DMS79 treated with DMSO at 0.1 percent for 48 hours (cell line): Measurements from ENCODE around the gene ARHGEF7.

Experiments used
- DNase-seq: peaks from one replicate; lab custom pipeline; 2025; lab: John Stamatoyannopoulos, UW

ARHGEF7 gene

DNA sequence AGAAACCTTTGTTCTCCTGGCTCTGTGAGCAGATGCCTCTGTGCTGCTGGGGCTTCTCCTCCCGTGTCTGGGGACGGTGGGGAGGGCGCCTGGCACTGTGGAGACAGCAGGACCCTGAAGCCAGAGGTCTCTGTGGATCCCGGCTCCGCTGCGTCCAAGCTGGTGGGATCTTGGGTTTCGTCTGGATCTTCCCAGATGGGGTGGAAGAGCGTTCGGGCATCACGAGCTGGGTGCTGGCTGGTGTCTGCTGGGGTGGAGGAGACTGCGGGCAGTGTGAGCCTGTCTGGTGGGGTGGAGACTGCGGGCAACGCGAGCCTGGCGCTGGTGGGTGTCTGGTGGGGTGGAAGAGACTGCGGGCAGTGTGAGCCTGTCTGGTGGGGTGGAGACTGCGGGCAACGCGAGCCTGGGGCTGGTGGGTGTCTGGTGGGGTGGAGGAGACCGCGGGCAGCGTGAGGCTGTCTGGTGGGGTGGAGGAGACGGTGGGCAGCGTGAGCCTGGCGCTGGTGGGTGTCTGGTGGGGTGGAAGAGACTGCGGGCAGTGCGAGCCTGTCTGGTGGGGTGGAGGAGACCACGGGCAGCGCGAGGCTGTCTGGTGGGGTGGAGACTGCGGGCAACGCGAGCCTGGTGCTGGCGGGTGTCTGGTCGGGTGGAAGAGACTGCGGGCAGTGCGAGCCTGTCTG lies 211.0 kb downstream of the ARHGEF7 start:
- DNase-seq: no peak

DNA sequence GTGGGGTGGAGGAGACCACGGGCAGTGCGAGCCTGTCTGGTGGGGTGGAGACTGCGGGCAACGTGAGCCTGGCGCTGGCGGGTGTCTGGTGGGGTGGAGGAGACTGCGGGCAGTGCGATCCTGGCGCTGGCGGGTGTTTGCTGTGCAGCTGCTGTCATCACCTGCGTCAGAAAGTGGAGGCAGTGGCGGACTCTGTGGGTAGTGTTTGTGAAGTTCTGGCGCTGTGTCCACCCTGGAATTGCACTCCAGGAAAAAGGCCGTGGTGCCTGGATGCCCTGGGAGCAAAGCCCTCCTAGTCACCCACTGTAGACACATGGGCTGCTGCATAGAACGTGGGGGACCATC lies 211.5 kb downstream of the ARHGEF7 start:
- DNase-seq: no peak

DNA sequence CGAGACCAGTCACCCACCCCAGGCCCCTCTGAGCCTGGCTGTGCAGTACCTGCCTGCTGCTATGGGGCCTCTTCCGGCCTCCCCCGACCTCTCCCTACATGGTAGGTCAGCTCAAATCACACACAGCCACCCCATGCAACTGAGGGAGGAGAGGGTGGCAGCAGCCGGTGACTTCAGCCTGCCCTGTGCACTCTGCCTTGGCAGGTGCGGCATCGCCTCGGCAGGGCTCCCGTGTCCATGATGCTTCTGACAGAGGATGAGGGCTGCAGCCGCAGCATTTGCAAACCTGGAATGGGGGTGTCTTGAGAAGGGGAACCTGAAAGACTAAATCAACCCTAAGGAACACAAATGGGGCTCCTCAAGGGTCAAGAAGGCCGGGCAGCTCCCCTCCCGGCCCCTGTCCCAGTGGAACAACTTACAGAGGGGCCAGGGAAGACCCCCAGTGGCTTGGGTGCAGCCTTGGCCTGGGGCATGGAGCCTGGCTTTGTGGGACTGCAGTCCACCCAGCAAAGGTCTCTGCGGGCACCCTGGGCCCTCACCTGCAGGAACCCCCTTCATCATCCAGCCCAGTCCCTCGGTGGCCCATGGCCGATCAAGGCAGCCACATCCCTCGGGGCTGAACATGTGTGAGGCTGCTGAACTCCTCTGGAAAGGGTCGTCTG lies 212.0 kb downstream of the ARHGEF7 start:
- no peak for DNase-seq

DNA sequence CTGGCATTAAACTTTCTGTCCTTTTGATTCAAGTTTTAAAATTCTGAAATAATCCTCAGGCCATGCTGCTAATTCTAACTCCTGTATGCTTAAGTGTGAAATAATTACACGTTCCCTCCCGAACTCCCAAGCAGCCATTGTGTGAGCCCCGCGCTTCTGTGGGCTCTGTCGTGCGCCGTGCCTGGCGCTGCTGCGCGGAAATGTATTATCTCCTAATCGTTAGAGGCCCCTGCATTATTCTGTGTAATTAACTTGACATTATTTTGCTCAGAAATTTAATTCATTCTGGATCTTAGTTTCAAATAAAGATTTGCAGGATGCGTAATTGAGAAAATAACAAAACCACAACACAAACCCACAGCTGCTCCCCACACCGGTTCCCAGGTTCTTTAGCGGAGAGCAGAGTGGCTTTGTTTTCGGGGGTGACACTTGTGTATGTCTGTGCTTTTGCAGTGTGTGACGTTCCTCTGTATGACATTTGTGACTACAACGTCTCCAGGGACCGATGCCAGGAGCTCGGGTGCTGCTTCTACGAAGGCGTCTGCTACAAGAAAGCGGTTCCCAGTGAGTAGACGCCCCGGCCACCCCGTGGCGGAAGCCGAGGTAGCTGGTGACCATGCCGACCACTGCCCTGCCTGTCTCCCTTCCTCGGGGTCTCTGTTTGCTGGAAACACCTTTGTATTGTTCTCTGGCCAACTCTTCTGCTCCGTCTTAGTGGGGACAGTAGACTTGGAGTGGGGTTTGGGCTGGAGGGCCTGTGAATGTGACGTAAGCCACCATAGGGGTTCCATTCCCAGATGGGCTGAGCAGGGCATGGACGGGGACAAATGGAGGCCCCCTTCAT lies 212.8 kb downstream of the ARHGEF7 start:
- no peak for DNase-seq

DNA sequence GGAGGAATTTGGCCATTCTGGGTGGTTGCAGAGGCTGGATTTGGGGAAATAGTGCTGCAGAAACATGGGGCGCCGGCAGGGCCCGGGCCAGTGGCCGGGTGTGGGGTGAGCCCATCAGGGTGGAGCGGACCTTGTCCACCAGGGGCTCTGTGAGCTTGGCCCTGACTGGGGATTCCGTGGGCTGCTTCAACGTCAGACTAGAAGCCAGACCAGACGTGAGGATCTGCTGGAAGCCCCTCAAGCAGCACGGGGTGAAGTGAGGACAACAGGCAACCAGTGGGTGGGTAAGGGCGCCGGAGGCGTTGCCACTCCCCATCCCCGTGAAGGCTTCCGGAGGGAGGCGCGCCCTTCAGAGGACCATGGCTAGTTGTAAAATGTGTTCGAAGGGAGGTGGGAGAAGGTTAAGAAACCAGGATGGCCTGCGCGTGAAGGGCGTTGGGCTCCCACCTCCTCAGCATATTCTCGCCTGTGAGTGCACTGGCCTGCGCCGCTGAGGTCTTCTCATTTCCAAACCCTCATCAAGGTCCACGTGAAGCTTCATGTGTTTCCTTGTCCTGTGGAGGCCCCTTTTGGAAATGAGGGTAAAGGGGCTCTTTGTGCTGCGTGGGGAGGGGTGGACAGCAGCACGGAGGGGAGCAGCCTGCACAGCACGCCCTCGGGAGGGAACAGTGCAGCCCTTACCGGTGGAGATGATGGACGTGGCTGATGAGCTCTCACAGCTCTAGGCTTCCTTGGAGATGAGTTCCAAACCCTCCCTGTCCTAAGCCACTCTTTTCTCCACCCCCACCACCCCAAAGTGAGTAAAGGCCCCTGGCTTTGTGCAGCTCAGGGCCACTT lies 213.7 kb downstream of the ARHGEF7 start:
- no peak for DNase-seq

DNA sequence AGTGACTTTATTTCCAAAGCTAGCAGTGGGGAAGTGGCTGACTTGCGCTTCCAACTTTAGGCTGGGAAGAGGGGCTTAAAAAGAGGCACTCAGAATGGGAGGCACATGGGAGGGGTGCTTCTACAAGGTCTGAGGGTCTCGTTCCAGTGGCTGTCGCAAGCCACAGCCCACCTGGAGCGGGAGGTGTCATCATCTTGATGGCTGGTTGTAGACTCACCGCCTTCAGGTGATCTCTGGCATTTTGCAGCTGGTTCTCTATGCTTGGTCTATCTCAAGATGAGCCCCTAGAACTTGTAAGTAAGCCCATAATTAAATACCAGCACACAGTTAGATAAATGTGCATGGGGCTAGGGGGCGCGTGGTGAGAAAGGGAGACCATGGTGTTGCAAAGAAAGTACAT lies 214.5 kb downstream of the ARHGEF7 start:
- no peak for DNase-seq

DNA sequence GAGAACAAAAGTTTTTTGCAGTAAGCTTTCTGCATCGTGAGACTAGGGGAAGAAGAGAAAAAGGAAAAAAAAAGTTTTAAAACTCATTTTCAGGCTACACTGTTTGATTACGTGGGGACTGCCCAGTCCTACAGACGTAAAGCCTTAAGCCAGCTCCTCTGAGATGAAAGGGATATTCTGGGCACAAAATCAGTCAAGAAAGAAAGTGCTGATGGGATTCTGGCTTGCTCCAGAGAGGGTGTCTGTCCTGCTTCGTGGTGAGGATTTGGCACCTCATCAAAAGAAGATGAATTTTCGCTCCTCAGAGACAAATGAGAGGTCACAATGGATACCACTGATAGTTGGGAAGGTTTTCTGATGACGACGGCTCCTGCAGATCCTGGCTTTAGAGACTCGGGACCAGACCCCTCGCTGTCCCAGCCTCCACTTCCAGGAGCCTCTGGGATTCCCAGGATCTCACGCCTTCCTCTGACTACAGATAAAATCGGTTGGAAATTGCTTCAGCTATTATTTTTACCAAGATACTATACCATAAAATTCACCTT lies 215.0 kb downstream of the ARHGEF7 start:
- DNase-seq: no peak

DNA sequence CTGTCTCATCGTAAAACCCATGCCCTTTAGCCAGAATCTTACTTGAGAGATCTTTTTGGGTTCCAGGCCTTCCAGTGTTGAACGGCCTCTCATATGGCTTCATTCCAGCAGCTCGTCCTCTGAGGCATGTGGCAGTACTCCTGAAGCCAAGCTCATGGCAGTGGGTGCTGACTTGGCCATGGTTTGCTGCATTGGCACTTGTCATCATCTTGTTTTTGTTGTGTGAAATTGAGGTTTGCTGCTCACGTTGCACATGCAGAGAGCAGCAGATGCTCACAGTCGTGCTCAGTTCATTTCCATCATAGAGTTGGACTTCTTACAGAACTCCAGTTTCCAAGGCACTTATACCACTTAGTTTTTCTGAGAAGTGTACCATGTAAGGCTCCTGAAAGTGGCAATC lies 220.2 kb downstream of the ARHGEF7 start:
- peak; percentile 54 for DNase-seq

DNA sequence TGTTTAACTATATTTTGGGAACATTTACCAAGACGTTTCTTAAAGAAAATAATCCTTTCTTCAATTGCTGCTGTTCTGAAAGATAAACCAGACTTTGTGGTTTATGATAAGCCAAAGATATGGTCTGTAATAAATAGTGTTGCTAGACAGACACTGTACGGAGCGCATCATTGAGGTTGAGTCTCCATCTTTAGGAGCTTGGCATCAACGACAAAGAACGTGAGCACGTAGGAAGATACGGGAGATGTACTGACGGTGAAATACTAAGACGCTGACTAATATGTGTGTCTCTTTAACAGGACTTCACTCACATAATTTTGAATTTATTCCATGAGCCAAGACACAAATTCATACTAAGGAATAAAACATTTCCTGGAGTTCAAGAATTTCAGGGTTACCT lies 221.6 kb downstream of the ARHGEF7 start:
- DNase-seq: no peak

DNA sequence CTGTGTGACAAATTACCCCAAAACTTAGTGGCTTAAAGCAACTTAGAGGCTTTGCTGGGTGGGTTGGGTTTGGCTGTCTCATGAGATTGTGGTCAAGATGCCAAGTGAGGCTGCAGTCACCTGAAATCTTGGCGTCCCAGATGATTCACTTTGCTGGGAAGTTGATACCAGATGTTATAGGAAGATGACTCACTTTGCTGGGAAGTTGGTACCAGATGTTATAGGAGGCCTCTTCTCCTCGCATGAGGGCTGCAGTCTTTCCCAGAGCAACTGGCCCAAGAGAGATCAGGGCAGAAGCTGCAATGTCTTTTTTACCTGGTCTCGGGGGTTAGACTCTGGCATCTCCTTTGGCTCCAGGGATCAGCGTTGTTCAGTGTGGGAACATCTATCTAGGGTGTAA lies 222.1 kb downstream of the ARHGEF7 start:
- DNase-seq: no peak

DNA sequence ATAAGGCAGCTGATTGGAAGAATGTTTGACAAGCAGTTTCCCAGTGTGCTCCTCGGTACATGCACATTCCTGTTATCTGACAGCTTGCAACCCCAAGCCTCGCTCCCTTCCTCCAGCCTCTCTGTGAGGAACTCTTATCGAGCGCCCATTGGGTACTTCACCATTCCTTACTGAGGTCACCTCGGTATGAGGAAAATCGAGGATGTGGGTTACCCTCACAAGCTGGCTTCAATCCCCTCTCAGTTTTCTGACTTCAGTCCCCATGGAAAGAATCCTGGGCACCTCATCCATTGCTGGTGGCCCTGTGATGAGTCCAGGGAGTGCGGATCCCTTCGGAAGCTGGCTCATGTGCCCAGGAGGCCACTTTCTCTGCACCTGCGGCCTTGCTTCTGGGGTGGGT lies 222.6 kb downstream of the ARHGEF7 start:
- no peak for DNase-seq

DNA sequence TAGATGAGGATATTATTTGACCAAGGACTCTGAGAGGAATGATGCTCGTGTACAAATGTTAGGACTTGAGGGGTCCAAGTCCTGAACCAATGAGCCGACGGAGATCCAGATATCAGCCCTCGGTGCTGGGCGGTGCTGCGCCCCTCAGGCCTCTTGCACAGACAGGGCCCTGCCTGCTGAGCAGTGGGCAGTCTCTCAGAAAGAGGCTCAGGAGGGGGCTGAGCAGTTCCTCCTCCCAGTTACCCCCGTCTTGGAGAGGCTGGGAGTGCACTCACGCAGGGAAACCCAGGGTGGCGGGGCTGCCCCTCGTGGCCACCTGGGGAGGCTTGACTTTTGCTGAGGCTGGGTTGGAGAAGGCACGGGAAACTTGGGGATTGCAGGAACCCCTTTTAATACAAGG lies 223.7 kb downstream of the ARHGEF7 start:
- DNase-seq: no peak

DNA sequence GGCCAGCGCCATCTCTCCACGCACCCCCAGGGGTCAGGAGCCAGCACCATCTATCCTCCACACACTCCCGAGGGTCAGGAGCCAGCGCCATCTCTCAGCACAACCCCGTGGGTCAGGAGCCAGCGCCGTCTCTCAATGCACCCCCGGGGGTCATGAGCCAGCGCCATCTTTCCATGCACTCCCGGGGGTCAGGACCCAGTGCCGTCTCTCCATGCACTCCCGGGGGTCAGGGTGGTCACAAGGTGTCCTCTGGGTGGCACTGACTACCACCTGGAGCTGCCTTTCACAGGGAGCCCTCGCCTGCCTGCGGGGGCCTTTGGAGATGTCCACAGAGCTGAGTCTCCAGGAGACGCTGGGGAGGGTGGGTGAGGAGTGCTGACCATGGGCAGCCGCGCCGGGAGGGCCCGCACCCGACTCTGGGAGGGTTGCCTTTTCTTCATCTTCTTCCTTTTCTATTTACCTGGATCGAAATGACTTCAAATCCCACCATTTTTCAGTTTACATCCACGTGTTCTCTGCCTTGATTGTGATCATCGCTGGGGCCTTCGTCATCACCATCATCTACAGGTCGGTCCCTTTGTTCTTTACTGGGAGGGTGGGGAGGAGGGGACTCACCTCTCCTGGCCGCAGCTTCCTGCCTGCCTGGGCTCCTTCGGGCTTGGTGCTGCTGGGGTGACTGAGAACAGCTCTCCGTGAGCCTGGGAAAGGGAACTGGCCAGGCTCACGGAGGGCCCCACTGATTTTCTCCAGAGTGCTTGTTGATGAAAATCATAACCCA lies 224.4 kb downstream of the ARHGEF7 start:
- no peak for DNase-seq

DNA sequence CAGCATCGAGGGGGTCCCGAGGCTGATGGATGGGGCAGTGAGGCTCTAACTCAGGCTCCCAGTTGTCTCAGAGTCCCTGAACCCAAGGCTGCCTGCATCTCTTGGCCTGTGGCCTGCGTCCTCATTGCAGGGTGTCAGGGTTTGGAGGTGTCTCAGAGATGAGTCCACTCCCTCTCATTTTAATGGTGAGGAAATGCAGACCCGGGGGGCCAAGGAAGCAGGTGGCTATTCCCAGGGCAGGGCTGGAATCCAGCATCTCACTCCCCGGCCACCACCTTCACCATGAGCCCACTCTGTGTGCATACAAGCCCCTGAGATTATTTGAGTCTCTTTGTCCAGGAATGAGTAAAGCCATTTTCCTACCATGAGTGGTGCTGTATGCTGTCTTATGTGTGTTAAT lies 226.8 kb downstream of the ARHGEF7 start:
- no peak for DNase-seq

DNA sequence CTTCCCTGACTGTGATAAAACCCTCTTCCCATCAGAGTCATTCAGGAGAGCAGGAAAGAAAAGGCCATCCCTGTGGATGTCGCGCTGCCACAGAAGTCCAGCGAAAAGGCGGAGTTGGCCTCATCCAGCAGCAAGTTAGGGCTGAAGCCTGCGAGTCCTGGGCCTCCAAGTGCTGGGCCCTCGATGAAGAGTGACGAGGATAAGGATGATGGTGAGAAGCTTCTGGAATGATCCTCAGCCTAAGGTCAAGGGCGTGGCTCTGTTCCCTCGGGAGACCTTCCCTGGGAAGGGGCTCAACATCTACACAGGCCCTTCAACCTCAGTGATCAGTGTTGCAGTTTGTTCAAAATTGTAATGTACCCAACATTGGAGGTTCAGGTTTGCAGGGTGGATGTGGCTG lies 227.6 kb downstream of the ARHGEF7 start:
- no peak for DNase-seq

DNA sequence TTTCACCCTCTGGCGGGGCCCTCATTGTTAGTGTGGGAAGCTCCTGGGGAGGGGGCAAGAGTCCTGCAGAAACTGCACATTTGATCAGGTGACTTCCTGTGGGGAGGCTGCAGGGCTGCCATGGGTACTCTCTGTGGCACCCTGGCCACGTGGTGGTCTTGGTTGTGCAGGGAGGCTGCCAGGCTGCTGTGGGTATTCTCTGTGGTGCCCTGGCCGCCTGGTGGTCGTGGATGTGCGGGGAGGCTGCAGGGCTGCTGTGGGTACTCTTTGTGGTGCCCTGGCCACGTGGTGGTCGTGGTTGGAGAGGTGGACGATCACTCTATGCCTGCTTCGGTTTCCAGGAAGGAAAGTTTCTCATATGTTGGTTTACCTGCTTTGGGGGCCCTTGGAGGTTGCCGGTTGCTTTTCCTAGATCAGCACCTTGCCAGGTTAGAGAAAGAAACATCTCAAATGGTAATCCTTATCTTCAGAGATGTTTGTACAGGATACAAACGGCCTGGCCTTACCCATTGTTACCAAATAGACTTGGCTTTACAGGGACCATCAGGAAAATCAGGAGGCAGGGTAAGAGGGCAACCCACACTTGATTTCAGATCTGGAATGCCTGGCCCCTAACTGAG lies 228.2 kb downstream of the ARHGEF7 start:
- DNase-seq: no peak

DNA sequence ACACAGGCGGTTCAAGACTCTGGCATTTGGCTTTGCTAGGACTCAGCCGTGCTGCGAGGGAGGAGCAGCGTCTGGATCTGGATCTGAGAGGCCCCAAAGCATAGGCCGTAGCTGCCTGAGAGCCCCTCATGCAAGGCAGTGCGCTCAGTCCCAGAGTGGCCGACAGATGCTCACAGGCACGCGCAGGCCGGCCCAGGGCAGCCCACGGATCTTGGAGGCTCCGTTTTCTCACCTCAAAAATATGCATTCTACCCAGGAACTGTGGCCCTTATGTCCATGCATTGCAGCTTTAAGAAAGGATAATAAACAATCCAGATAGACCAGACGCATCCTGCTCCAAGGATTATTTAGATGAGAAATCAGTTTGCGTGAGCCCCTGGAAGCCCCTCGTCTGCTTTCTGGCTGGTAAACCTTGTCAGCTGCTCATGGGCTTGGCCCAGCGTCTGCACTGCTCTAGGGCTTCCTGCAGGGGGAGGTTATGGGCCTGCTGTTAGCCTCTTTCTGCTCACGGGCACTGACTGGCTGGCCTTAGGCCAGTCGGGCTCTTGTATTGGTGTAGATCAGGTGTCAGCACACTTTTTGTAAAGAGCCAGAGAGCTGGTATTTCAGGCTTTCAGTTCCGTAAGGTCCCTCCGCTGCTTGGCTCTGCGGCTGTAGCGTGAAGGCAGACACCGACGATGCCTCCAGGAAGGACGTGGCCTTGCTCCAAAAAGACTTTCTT lies 229.5 kb downstream of the ARHGEF7 start:
- DNase-seq: peak; percentile 97

DNA sequence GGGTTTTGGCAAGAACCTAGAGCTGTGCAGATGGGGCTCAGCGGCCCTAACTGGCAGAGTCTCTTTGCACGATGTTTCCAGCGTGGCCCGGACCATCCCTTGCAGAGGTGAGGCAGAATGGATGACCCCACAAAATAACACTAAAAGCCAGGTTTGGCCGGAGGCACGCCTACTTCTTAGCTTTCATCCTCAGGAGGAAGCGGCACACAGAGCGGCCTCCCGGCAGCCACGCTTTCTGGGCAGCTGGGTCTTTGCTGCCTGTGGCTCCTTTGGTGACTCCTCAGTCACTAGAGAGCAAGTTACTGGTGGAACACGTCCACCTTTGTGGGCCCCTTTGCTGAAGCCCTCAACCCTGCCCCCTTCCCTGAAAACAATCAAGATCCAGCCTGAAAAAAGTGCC lies 230.6 kb downstream of the ARHGEF7 start:
- no peak for DNase-seq

DNA sequence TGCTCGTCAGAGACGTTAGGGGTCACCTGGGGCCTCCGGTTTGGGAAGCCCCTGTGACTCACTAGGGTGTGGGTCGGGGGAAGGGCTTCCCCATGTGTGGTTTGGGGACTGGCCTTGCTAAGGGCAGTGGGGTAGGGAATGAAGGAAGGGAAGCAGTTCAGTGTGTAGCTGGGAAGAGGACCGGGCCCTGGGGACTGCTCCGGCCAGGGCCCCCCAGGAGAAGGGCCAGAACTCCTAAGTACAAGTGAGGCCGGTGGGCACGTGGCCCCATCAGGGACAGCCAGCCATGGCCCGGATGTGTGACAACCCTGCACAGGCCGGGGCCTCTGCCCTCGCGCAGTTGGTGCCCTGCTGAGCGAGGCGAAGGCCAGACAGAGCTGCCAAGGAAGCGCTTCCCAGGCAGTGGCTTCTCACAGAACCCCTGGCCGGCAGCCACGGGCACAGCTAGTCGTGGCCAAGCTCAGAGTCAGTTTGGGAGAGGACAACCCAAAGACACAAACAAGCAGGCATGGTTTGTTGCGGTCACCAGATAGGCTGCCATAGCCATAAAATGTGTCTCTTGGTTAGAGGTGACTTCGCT lies 231.1 kb downstream of the ARHGEF7 start:
- DNase-seq: no peak

DNA sequence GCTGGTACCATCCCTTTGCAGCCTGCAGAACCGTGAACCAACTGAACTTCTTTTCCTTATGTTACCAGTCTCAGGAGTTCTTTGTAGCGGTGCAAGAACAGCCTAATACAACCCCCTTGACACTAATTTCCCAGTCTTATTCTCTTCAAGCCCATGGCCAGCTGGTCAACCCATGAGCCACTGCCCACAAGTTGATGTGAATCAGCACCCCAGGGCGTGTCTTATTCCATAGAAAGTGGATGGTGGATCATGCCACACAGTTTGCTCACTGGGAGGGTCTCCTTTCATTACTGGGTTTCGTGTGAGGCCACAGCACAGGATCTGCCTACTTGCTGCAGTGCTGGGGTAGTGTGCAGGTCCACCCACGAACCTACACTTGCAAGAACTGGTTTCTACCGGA lies 232.3 kb downstream of the ARHGEF7 start:
- no peak for DNase-seq
